Neural cell (in vitro differentiated cells): Measurements from ENCODE around the gene SCGN.

Experiments
- EP300 ChIP-seq: fragments of 450-650 bp; conservative IDR thresholded peaks from 2 replicates; pipeline ENCODE4 v1.6.1; 2014; ENCODE audit warnings: antibody characterized with exemption, mild to moderate bottlenecking, moderate library complexity; ENCODE audit not compliant: poor library complexity, severe bottlenecking
- EZH2 ChIP-seq: fragments of 200-600, 300-800 bp; shearing (Covaris generic), sonication (generic); IDR thresholded peaks from 2 replicates; pipeline ENCODE4 v1.6.1; 2014; ENCODE audit warnings: antibody characterized with exemption, low read length, borderline replicate concordance, mild to moderate bottlenecking; ENCODE audit not compliant: insufficient read depth, poor library complexity, severe bottlenecking
- POLR2AphosphoS5 ChIP-seq: IDR thresholded peaks from 2 replicates; pipeline ENCODE4 v1.6.1; 2012
- SMC3 ChIP-seq: fragments of 450-650 bp; conservative IDR thresholded peaks from 2 replicates; pipeline ENCODE4 v1.6.1; 2014; ENCODE audit warnings: antibody characterized with exemption, mild to moderate bottlenecking, moderate library complexity; ENCODE audit not compliant: poor library complexity
- TAF1 ChIP-seq: IDR thresholded peaks from 2 replicates; pipeline ENCODE4 v1.6.1; 2012; ENCODE audit warnings: low read depth
- TF ChIP-seq, protein P1 (sequence below): fragments of 450-650 bp; IDR thresholded peaks from 2 replicates; pipeline ENCODE4 v1.5.1; 2014; ENCODE audit warnings: antibody characterized with exemption, mild to moderate bottlenecking, moderate library complexity; ENCODE audit not compliant: poor library complexity, severe bottlenecking
- TF ChIP-seq, protein P2 (sequence below): IDR thresholded peaks from 2 replicates; pipeline ENCODE4 v1.6.1; 2012; ENCODE audit warnings: borderline replicate concordance

GRCh38 chr6:25715794-25716193, 63.8 kb downstream of the SCGN start:
- no peak for TF ChIP-seq POLR2AphosphoS5
- no peak for TF ChIP-seq TAF1
- TF ChIP-seq, protein P1, sequence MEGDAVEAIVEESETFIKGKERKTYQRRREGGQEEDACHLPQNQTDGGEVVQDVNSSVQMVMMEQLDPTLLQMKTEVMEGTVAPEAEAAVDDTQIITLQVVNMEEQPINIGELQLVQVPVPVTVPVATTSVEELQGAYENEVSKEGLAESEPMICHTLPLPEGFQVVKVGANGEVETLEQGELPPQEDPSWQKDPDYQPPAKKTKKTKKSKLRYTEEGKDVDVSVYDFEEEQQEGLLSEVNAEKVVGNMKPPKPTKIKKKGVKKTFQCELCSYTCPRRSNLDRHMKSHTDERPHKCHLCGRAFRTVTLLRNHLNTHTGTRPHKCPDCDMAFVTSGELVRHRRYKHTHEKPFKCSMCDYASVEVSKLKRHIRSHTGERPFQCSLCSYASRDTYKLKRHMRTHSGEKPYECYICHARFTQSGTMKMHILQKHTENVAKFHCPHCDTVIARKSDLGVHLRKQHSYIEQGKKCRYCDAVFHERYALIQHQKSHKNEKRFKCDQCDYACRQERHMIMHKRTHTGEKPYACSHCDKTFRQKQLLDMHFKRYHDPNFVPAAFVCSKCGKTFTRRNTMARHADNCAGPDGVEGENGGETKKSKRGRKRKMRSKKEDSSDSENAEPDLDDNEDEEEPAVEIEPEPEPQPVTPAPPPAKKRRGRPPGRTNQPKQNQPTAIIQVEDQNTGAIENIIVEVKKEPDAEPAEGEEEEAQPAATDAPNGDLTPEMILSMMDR, result no peak
- TF ChIP-seq EZH2, result no peak
- TF ChIP-seq, protein P2, sequence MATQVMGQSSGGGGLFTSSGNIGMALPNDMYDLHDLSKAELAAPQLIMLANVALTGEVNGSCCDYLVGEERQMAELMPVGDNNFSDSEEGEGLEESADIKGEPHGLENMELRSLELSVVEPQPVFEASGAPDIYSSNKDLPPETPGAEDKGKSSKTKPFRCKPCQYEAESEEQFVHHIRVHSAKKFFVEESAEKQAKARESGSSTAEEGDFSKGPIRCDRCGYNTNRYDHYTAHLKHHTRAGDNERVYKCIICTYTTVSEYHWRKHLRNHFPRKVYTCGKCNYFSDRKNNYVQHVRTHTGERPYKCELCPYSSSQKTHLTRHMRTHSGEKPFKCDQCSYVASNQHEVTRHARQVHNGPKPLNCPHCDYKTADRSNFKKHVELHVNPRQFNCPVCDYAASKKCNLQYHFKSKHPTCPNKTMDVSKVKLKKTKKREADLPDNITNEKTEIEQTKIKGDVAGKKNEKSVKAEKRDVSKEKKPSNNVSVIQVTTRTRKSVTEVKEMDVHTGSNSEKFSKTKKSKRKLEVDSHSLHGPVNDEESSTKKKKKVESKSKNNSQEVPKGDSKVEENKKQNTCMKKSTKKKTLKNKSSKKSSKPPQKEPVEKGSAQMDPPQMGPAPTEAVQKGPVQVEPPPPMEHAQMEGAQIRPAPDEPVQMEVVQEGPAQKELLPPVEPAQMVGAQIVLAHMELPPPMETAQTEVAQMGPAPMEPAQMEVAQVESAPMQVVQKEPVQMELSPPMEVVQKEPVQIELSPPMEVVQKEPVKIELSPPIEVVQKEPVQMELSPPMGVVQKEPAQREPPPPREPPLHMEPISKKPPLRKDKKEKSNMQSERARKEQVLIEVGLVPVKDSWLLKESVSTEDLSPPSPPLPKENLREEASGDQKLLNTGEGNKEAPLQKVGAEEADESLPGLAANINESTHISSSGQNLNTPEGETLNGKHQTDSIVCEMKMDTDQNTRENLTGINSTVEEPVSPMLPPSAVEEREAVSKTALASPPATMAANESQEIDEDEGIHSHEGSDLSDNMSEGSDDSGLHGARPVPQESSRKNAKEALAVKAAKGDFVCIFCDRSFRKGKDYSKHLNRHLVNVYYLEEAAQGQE, result no peak
- no peak for TF ChIP-seq SMC3
- TF ChIP-seq EP300, result no peak
